ENCODE measurements around the gene SEPTIN10. TPM values are rescaled to one million over a fixed set of nuclear protein-coding genes. Genes with fewer than 3 reads are reported as not detected.

Gene SEPTIN10
- polyA plus RNA-seq, 4 donors, result 102 to 121 (median 113) TPM

GRCh38 chr2:109526442-109526970 is 87.3 kb downstream of the SEPTIN10 start:
- no peak for DNase-seq (ENCODE audit: low read depth in 4 of 4, low spot score in 2 of 4)

- DNase-seq (ENCODE audit: low read depth in 4 of 4, low spot score in 2 of 4), result no peak
Observed at GRCh38 chr2:109525836-109526235, 87.9 kb downstream of the SEPTIN10 start.

- no peak for DNase-seq (ENCODE audit: low read depth in 4 of 4, low spot score in 2 of 4)
Observed at GRCh38 chr2:109523536-109524361, 90.0 kb downstream of the SEPTIN10 start.

- no peak for DNase-seq (ENCODE audit: low read depth in 4 of 4, low spot score in 2 of 4)
Observed at GRCh38 chr2:109523121-109523520, 90.6 kb downstream of the SEPTIN10 start.

- DNase-seq (ENCODE audit: low read depth in 4 of 4, low spot score in 2 of 4), result no peak
Observed at GRCh38 chr2:109522063-109522374, 91.7 kb downstream of the SEPTIN10 start.

GRCh38 chr2:109521233-109522062 is 92.3 kb downstream of the SEPTIN10 start:
- no peak for DNase-seq (ENCODE audit: low read depth in 4 of 4, low spot score in 2 of 4)

GRCh38 chr2:109519513-109519912 is 94.3 kb downstream of the SEPTIN10 start:
- no peak for DNase-seq (ENCODE audit: low read depth in 4 of 4, low spot score in 2 of 4)

- no peak for DNase-seq (ENCODE audit: low read depth in 4 of 4, low spot score in 2 of 4)
Observed at GRCh38 chr2:109517118-109517889, 96.5 kb downstream of the SEPTIN10 start.

- DNase-seq (ENCODE audit: low read depth in 4 of 4, low spot score in 2 of 4), result no peak
Observed at GRCh38 chr2:109516445-109517117, 97.2 kb downstream of the SEPTIN10 start.

- no peak for DNase-seq (ENCODE audit: low read depth in 4 of 4, low spot score in 2 of 4)
Observed at GRCh38 chr2:109514857-109515256, 98.9 kb downstream of the SEPTIN10 start.

GRCh38 chr2:109513749-109514588 is 99.8 kb downstream of the SEPTIN10 start:
- no peak for DNase-seq (ENCODE audit: low read depth in 4 of 4, low spot score in 2 of 4)

- DNase-seq (ENCODE audit: low read depth in 4 of 4, low spot score in 2 of 4), result no peak
Observed at GRCh38 chr2:109513230-109513629, 100.5 kb downstream of the SEPTIN10 start.

- DNase-seq (ENCODE audit: low read depth in 4 of 4, low spot score in 2 of 4), result no peak
Observed at GRCh38 chr2:109512076-109512475, 101.7 kb downstream of the SEPTIN10 start.

- DNase-seq (ENCODE audit: low read depth in 4 of 4, low spot score in 2 of 4), result no peak
Observed at GRCh38 chr2:109511168-109511567, 102.6 kb downstream of the SEPTIN10 start.

- DNase-seq (ENCODE audit: low read depth in 4 of 4, low spot score in 2 of 4), result peak in 2 of 4 donors; percentile 52 to 68
Observed at GRCh38 chr2:109510136-109511028, 103.4 kb downstream of the SEPTIN10 start.

- no peak for DNase-seq (ENCODE audit: low read depth in 4 of 4, low spot score in 2 of 4)
Observed at GRCh38 chr2:109508556-109508955, 105.2 kb downstream of the SEPTIN10 start.

- no peak for DNase-seq (ENCODE audit: low read depth in 4 of 4, low spot score in 2 of 4)
Observed at GRCh38 chr2:109507828-109508227, 105.9 kb downstream of the SEPTIN10 start.

GRCh38 chr2:109507217-109507616 is 106.5 kb downstream of the SEPTIN10 start:
- no peak for DNase-seq (ENCODE audit: low read depth in 4 of 4, low spot score in 2 of 4)
